SK-N-SH (cell line): ENCODE results near the gene PGLYRP4.

Experiments used
- EP300 ChIP-seq, 2 experiments: IDR thresholded peaks; 2 replicates each; pipeline versions ENCODE4 v1.4.0 to v1.6.1; 2012; ENCODE audit warnings: borderline replicate concordance in 1 of 2, low read depth in 1 of 2, low read length in 1 of 2
- NFIC ChIP-seq: IDR thresholded peaks from 2 replicates; pipeline ENCODE4 v1.4.0; 2012; ENCODE audit warnings: borderline replicate concordance
- POLR2AphosphoS5 ChIP-seq: IDR thresholded peaks from 2 replicates; pipeline ENCODE4 v1.6.1; 2012; ENCODE audit warnings: low read depth, low read length
- RCOR1 ChIP-seq: fragments of 150-350 bp; IDR thresholded peaks from 2 replicates; pipeline ENCODE4 v1.6.1; 2017; ENCODE audit warnings: antibody characterized with exemption, low read length
- RFX5 ChIP-seq: IDR thresholded peaks from 2 replicates; pipeline ENCODE4 v1.6.1; 2012; ENCODE audit warnings: mild to moderate bottlenecking, improper control_type of control experiment, low read length
- SMC3 ChIP-seq: IDR thresholded peaks from 2 replicates; pipeline ENCODE4 v1.6.1; 2012; ENCODE audit warnings: low read depth, low read length, improper control_type of control experiment
- TAF1 ChIP-seq: IDR thresholded peaks from 2 replicates; pipeline ENCODE4 v1.6.1; 2012; ENCODE audit warnings: low read depth, mild to moderate bottlenecking, low read length, moderate library complexity, borderline replicate concordance
- TCF12 ChIP-seq: IDR thresholded peaks from 2 replicates; pipeline ENCODE4 v1.4.0; 2012
- YY1 ChIP-seq: IDR thresholded peaks from 2 replicates; pipeline ENCODE4 v1.4.0; 2012; ENCODE audit warnings: low read depth, mild to moderate bottlenecking
- TF ChIP-seq, protein P1 (sequence below): fragments of 200-600 bp; sonication (generic); IDR thresholded peaks from 2 replicates; pipeline ENCODE4 v1.6.1; 2017; ENCODE audit warnings: antibody characterized with exemption, mild to moderate bottlenecking, moderate library complexity
- TF ChIP-seq, protein P2 (sequence below): IDR thresholded peaks from 2 replicates; pipeline ENCODE4 v1.6.1; 2012; ENCODE audit warnings: mild to moderate bottlenecking, low read depth, low read length, moderate library complexity

DNA sequence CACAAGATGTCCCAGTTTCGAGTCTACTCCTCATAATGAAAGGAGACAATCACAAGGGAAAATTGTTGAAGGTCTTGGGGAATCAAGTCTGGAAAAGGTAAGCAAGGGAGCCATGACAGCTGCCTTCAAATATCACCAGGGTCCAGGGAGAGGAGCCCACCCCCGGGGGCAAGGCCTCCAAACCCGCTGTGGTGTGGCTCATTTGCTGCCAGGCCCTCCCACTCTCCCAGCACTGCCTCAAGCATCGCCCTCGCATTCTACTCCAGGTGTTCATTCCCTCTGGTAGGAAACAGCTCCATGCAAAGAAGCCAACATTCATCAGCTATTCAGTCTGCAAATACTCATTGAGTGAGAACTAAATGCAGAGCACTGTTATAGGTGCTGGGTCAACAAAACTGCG is 17.6 kb upstream of the PGLYRP4 start:
- TF ChIP-seq TAF1 (no peak), POLR2AphosphoS5 (no peak), RFX5 (no peak), RCOR1 (no peak), SMC3 (no peak), YY1 (no peak), NFIC (no peak), EP300 (IDR thresholded peaks at IDR 0.05; ENCODE audit: borderline replicate concordance in 1 of 2, low read depth in 1 of 2, low read length in 1 of 2) (no peak), TCF12 (no peak)
- TF ChIP-seq, protein P1, sequence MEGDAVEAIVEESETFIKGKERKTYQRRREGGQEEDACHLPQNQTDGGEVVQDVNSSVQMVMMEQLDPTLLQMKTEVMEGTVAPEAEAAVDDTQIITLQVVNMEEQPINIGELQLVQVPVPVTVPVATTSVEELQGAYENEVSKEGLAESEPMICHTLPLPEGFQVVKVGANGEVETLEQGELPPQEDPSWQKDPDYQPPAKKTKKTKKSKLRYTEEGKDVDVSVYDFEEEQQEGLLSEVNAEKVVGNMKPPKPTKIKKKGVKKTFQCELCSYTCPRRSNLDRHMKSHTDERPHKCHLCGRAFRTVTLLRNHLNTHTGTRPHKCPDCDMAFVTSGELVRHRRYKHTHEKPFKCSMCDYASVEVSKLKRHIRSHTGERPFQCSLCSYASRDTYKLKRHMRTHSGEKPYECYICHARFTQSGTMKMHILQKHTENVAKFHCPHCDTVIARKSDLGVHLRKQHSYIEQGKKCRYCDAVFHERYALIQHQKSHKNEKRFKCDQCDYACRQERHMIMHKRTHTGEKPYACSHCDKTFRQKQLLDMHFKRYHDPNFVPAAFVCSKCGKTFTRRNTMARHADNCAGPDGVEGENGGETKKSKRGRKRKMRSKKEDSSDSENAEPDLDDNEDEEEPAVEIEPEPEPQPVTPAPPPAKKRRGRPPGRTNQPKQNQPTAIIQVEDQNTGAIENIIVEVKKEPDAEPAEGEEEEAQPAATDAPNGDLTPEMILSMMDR = no peak
- TF ChIP-seq, protein P2, sequence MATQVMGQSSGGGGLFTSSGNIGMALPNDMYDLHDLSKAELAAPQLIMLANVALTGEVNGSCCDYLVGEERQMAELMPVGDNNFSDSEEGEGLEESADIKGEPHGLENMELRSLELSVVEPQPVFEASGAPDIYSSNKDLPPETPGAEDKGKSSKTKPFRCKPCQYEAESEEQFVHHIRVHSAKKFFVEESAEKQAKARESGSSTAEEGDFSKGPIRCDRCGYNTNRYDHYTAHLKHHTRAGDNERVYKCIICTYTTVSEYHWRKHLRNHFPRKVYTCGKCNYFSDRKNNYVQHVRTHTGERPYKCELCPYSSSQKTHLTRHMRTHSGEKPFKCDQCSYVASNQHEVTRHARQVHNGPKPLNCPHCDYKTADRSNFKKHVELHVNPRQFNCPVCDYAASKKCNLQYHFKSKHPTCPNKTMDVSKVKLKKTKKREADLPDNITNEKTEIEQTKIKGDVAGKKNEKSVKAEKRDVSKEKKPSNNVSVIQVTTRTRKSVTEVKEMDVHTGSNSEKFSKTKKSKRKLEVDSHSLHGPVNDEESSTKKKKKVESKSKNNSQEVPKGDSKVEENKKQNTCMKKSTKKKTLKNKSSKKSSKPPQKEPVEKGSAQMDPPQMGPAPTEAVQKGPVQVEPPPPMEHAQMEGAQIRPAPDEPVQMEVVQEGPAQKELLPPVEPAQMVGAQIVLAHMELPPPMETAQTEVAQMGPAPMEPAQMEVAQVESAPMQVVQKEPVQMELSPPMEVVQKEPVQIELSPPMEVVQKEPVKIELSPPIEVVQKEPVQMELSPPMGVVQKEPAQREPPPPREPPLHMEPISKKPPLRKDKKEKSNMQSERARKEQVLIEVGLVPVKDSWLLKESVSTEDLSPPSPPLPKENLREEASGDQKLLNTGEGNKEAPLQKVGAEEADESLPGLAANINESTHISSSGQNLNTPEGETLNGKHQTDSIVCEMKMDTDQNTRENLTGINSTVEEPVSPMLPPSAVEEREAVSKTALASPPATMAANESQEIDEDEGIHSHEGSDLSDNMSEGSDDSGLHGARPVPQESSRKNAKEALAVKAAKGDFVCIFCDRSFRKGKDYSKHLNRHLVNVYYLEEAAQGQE = no peak
